Measurements from ENCODE around the gene PRDM16. TPM values are rescaled to one million over a fixed set of nuclear protein-coding genes. Genes with fewer than 3 reads are reported as not detected.

PRDM16 gene
- total RNA-seq, 1 experiment from 2014 or later = 0.17 TPM

DNA sequence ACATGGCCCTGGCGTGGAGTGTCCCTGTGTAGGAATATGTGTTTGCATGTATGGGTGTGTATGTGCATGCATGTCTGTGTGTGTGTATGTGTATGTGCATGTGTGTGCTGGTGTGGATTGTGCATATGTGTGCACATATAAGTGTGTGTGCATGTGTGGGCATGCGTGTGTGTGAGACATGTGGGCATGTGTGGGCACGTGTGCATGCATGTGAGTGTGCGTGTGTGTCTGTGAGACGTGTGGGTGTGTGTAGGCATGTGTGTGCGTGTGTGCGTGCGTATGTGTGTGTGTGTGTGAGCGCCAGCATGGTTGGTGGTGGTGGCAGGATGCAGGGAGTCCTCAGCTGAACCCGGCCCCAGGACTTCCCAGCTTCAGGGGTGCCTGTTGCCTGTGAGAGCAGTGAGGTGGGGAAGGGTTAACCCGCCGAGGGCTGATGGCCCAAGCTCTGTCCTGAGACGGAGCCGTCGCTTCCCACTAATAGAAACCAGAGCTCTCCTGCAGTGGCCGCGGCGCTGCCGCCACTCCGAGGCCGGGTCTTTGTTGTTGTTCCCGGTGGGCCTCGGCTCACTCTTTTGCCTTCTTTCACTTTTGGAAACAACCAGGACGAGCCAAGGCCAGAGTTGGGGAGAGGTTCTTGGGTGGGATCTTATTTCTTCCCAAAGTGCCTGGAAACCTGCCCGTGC lies 241.9 kb downstream of the PRDM16 start:
- no peak overlapping the region for H4K91ac ChIP-seq (ENCODE audit: insufficient read length, low read depth, low read length)
- Mint-ChIP-seq H3K4me1 (peaks cover 30 to 35% of the 10 kb centered on the region in 2 experiments), H3K27ac (peak overlapping the region in 1 of 3 experiments; percentile 77; a peak in 1 of 7 replicates), H3K9me3 (peaks cover 0 to 3% of the 10 kb centered on the region in 2 experiments; a peak in 1 of 5 replicates), H3K36me3 (ENCODE audit: insufficient read depth in 1 of 3, low read depth in 3 of 3) (0 out of 7 replicates have a peak, but pooled peaks cover 0 to 1% (median 0%) of the 10 kb centered on the region in 3 experiments), H3K27me3 (ENCODE audit: low read depth) (peaks cover 27% of the 10 kb centered on the region), H3K4me3 (no peak overlapping the region)
- H2BK20ac ChIP-seq (ENCODE audit: low read depth, low read length, poor library complexity, severe bottlenecking) = no peak overlapping the region
- no peak overlapping the region for H3K27ac ChIP-seq (ENCODE audit: insufficient read length, low read depth, low read length)
- H3K4me2 ChIP-seq (ENCODE audit: insufficient read depth, insufficient read length, low read length) = no peak overlapping the region
- no peak overlapping the region for H2BK120ac ChIP-seq (ENCODE audit: low read depth, low read length, poor library complexity, severe bottlenecking)
- peaks cover 3% of the 10 kb centered on the region; the same call in 1 of the 2 replicates for H3K27me3 ChIP-seq (ENCODE audit: insufficient read depth, low read length)
- H3K4me1 ChIP-seq (ENCODE audit: insufficient read depth, low read length) = no peaks in the 10 kb centered on the region; the same call in 1 of the 2 replicates
- H2BK15ac ChIP-seq (ENCODE audit: low read depth, low read length) = no peak overlapping the region
- H4K20me1 ChIP-seq (ENCODE audit: control insufficient read depth, insufficient read depth, insufficient read length) = no peaks in the 10 kb centered on the region
- H4K5ac ChIP-seq (ENCODE audit: insufficient read length, low read depth, low read length) = no peak overlapping the region
- H2AK5ac ChIP-seq (ENCODE audit: insufficient read length, low read length) = no peak overlapping the region
- no CpG with 5 or more reads among the region's 25 CpGs for WGBS (ENCODE audit: extremely low coverage, insufficient read length, low lambda C conversion rate)
- H3K14ac ChIP-seq (ENCODE audit: insufficient read depth, low read length) = no peak overlapping the region
- no peaks in the 10 kb centered on the region for H3K79me1 ChIP-seq (ENCODE audit: insufficient read depth, low read depth, low read length, poor library complexity, severe bottlenecking)
- H2BK5ac ChIP-seq (ENCODE audit: insufficient read length, low read length) = no peak overlapping the region
- H3K79me2 ChIP-seq (ENCODE audit: insufficient read depth, low read length) = no peaks in the 10 kb centered on the region
- no peaks in the 10 kb centered on the region for H3K9me3 ChIP-seq (ENCODE audit: control insufficient read depth, low read depth, low read length)
- H2BK12ac ChIP-seq (ENCODE audit: insufficient read length, low read depth, low read length) = no peak overlapping the region
- no peak overlapping the region for H3K18ac ChIP-seq (ENCODE audit: insufficient read length, low read depth, low read length)
- H3K23me2 ChIP-seq (ENCODE audit: insufficient read length, low read depth, low read length, poor library complexity, severe bottlenecking) = no peaks in the 10 kb centered on the region
- no peak overlapping the region for H3K56ac ChIP-seq (ENCODE audit: insufficient read length, low read depth, low read length)
- H2AFZ ChIP-seq (ENCODE audit: low read length) = no peak overlapping the region
- H3K9ac ChIP-seq (ENCODE audit: extremely low read depth, insufficient read length, low read length) = no peak overlapping the region
- H3K4ac ChIP-seq (ENCODE audit: low read depth, low read length) = no peak overlapping the region
- TF ChIP-seq, protein P1, sequence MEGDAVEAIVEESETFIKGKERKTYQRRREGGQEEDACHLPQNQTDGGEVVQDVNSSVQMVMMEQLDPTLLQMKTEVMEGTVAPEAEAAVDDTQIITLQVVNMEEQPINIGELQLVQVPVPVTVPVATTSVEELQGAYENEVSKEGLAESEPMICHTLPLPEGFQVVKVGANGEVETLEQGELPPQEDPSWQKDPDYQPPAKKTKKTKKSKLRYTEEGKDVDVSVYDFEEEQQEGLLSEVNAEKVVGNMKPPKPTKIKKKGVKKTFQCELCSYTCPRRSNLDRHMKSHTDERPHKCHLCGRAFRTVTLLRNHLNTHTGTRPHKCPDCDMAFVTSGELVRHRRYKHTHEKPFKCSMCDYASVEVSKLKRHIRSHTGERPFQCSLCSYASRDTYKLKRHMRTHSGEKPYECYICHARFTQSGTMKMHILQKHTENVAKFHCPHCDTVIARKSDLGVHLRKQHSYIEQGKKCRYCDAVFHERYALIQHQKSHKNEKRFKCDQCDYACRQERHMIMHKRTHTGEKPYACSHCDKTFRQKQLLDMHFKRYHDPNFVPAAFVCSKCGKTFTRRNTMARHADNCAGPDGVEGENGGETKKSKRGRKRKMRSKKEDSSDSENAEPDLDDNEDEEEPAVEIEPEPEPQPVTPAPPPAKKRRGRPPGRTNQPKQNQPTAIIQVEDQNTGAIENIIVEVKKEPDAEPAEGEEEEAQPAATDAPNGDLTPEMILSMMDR (conservative IDR thresholded peaks at IDR 0.05) = no peak
- no peak overlapping the region for H4K8ac ChIP-seq (replicated peaks; ENCODE audit: insufficient read length, low read depth, low read length)
- H3K23ac ChIP-seq (ENCODE audit: insufficient read length, low read depth, low read length) = no peak overlapping the region
- no peak overlapping the region for H3T11ph ChIP-seq (ENCODE audit: low read length)
- no peak for DNase-seq

All from H9 (cell line).